Measurements from ENCODE around the gene SELENOI.

GRCh38 chr2:26421961-26422360, 76.0 kb downstream of the SELENOI start:
- TF ChIP-seq NFXL1 (IDR thresholded peaks at IDR 0.05; ENCODE audit: borderline replicate concordance) = no peak
- TF ChIP-seq NRF1 (conservative IDR thresholded peaks at IDR 0.05; ENCODE audit: low read depth, low read length) = no peak
